ENCODE results near the gene NRTN. TPM values are rescaled to one million over a fixed set of nuclear protein-coding genes. Genes with fewer than 3 reads are reported as not detected.

Gene NRTN
- total and polyA plus RNA-seq, 4 donors: 1.3 to 5.3 (median 3.5) TPM

DNA sequence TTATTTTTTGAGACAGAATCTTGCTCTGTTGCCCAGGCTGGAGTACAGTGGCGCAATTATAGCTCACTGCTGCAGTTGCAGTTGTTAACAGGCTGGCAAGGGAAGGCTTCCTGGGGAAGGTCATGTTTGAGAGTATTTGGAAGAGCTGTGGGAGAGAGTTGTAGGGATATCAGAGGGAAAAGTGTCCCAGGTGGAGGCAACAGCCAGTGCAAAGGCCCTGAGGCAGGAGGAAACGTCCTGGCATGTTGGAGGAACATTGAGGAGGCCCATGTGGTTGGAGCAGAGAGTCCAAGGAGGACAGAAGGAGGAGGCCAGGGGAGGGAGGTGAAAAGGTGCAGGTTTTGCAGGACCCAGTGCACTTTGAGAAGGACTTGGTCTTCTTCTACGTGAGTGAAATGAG, 11.7 kb upstream of the NRTN start:
- no peak for DNase-seq (ENCODE audit: low spot score)
- WGBS: 92% methylated on average over 3 of the region's 3 CpGs

More for the DNA sequence above, 11.7 kb upstream of the NRTN start:
- no peaks in the 10 kb centered on the region for H3K9me3 ChIP-seq (ENCODE audit: control insufficient read depth in 4 of 4, low read length in 3 of 4)
- TF ChIP-seq SP1 (IDR thresholded peaks at IDR 0.05) (no peak), FOXA2 (IDR thresholded peaks at IDR 0.05) (no peak), FOXA1 (IDR thresholded peaks at IDR 0.05) (no peak), EGR1 (IDR thresholded peaks at IDR 0.05; ENCODE audit: low read depth in 2 of 2) (no peak), HNF4G (IDR thresholded peaks at IDR 0.05) (no peak), RAD21 (IDR thresholded peaks at IDR 0.05) (no peak), JUND (IDR thresholded peaks at IDR 0.05) (no peak), RXRA (IDR thresholded peaks at IDR 0.05) (no peak), NR2F2 (IDR thresholded peaks at IDR 0.05) (no peak), TAF1 (conservative IDR thresholded peaks at IDR 0.05) (no peak), HNF4A (conservative IDR thresholded peaks at IDR 0.05) (no peak), GABPA (IDR thresholded peaks at IDR 0.05 in 1 of 2, conservative IDR thresholded peaks at IDR 0.05 in 1 of 2) (no peak), YY1 (IDR thresholded peaks at IDR 0.05) (no peak)
- TF ChIP-seq, protein P1, sequence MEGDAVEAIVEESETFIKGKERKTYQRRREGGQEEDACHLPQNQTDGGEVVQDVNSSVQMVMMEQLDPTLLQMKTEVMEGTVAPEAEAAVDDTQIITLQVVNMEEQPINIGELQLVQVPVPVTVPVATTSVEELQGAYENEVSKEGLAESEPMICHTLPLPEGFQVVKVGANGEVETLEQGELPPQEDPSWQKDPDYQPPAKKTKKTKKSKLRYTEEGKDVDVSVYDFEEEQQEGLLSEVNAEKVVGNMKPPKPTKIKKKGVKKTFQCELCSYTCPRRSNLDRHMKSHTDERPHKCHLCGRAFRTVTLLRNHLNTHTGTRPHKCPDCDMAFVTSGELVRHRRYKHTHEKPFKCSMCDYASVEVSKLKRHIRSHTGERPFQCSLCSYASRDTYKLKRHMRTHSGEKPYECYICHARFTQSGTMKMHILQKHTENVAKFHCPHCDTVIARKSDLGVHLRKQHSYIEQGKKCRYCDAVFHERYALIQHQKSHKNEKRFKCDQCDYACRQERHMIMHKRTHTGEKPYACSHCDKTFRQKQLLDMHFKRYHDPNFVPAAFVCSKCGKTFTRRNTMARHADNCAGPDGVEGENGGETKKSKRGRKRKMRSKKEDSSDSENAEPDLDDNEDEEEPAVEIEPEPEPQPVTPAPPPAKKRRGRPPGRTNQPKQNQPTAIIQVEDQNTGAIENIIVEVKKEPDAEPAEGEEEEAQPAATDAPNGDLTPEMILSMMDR (IDR thresholded peaks at IDR 0.05; ENCODE audit: low read depth, low read length, missing input control): no peak
- TF ChIP-seq, protein P2, sequence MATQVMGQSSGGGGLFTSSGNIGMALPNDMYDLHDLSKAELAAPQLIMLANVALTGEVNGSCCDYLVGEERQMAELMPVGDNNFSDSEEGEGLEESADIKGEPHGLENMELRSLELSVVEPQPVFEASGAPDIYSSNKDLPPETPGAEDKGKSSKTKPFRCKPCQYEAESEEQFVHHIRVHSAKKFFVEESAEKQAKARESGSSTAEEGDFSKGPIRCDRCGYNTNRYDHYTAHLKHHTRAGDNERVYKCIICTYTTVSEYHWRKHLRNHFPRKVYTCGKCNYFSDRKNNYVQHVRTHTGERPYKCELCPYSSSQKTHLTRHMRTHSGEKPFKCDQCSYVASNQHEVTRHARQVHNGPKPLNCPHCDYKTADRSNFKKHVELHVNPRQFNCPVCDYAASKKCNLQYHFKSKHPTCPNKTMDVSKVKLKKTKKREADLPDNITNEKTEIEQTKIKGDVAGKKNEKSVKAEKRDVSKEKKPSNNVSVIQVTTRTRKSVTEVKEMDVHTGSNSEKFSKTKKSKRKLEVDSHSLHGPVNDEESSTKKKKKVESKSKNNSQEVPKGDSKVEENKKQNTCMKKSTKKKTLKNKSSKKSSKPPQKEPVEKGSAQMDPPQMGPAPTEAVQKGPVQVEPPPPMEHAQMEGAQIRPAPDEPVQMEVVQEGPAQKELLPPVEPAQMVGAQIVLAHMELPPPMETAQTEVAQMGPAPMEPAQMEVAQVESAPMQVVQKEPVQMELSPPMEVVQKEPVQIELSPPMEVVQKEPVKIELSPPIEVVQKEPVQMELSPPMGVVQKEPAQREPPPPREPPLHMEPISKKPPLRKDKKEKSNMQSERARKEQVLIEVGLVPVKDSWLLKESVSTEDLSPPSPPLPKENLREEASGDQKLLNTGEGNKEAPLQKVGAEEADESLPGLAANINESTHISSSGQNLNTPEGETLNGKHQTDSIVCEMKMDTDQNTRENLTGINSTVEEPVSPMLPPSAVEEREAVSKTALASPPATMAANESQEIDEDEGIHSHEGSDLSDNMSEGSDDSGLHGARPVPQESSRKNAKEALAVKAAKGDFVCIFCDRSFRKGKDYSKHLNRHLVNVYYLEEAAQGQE (IDR thresholded peaks at IDR 0.05): no peak
- TF ChIP-seq, protein P3, sequence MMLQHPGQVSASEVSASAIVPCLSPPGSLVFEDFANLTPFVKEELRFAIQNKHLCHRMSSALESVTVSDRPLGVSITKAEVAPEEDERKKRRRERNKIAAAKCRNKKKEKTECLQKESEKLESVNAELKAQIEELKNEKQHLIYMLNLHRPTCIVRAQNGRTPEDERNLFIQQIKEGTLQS (IDR thresholded peaks at IDR 0.05): no peak
- TF ChIP-seq, protein P4, sequence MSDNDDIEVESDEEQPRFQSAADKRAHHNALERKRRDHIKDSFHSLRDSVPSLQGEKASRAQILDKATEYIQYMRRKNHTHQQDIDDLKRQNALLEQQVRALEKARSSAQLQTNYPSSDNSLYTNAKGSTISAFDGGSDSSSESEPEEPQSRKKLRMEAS (IDR thresholded peaks at IDR 0.05): no peak
- TF ChIP-seq, protein P5, sequence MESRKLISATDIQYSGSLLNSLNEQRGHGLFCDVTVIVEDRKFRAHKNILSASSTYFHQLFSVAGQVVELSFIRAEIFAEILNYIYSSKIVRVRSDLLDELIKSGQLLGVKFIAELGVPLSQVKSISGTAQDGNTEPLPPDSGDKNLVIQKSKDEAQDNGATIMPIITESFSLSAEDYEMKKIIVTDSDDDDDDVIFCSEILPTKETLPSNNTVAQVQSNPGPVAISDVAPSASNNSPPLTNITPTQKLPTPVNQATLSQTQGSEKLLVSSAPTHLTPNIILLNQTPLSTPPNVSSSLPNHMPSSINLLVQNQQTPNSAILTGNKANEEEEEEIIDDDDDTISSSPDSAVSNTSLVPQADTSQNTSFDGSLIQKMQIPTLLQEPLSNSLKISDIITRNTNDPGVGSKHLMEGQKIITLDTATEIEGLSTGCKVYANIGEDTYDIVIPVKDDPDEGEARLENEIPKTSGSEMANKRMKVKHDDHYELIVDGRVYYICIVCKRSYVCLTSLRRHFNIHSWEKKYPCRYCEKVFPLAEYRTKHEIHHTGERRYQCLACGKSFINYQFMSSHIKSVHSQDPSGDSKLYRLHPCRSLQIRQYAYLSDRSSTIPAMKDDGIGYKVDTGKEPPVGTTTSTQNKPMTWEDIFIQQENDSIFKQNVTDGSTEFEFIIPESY (IDR thresholded peaks at IDR 0.05): no peak
- peaks cover 0 to 16% (median 7%) of the 10 kb centered on the region in 4 donors for H3K36me3 ChIP-seq (ENCODE audit: control insufficient read depth in 4 of 4, insufficient read depth in 3 of 4, low read depth in 1 of 4, low read length in 3 of 4)
- no peak overlapping the region for H3K4me3 ChIP-seq (ENCODE audit: low read depth in 1 of 3, low read length in 3 of 3)
- H3K4me1 ChIP-seq (ENCODE audit: control insufficient read depth in 4 of 4, insufficient read depth in 4 of 4, low read length in 3 of 4): peaks cover 0 to 20% (median 10%) of the 10 kb centered on the region in 4 donors
- no peak overlapping the region for H3K27ac ChIP-seq (ENCODE audit: low read depth in 1 of 2, low read length in 2 of 2)
- H3K9ac ChIP-seq (ENCODE audit: low read depth in 1 of 2, low read length in 2 of 2): no peak overlapping the region
- no peaks in the 10 kb centered on the region for H3K27me3 ChIP-seq (ENCODE audit: control insufficient read depth in 4 of 4, insufficient read depth in 4 of 4, low read length in 3 of 4)

Measured in liver (tissue), 9 donors.